GM23338 (cell line): ENCODE results near the gene MYO9B. TPM values are rescaled to one million over a fixed set of nuclear protein-coding genes. Genes with fewer than 3 reads are reported as not detected.

ENCODE experiments used
- ATAC-seq: fragments of 200-7000 bp; cut with Tn5 transposase; 3 replicates; pipeline ENCODE4 v1.9.1; 2020
- DNase-seq: peaks from one replicate; pipeline ENCODE4 v3.0.0-alpha.2; 2015; ENCODE audit warnings: low spot score
- H2AFZ ChIP-seq: fragments of 200-600 bp; sonication (generic); 2 replicates; pipeline ENCODE4 v1.8.0; 2016; ENCODE audit warnings: antibody characterized with exemption, mild to moderate bottlenecking, moderate library complexity
- H3F3A ChIP-seq: fragments of 200-600 bp; sonication (generic); replicated peaks from 2 replicates; pipeline ENCODE4 v1.8.0; 2017; ENCODE audit warnings: antibody characterized with exemption, mixed run types, low read depth
- H3K27ac ChIP-seq: fragments of 200-600 bp; sonication (generic); 2 replicates; pipeline ENCODE4 v1.6.1; 2016; ENCODE audit warnings: low read depth
- H3K27me3 ChIP-seq: fragments of 200-600 bp; sonication (generic); 2 replicates; pipeline ENCODE4 v1.8.0; 2016; ENCODE audit warnings: mild to moderate bottlenecking, mixed run types, moderate library complexity; ENCODE audit not compliant: insufficient read depth
- H3K36me3 ChIP-seq: fragments of 200-600 bp; sonication (generic); 2 replicates; pipeline ENCODE4 v1.8.0; 2016; ENCODE audit warnings: mild to moderate bottlenecking; ENCODE audit not compliant: insufficient read depth
- H3K4me1 ChIP-seq: fragments of 200-600 bp; sonication (generic); 2 replicates; pipeline ENCODE4 v1.8.0; 2016; ENCODE audit warnings: mild to moderate bottlenecking, moderate library complexity; ENCODE audit not compliant: insufficient read depth
- H3K4me2 ChIP-seq: fragments of 200-600 bp; sonication (generic); 2 replicates; pipeline ENCODE4 v1.7.1; 2017; ENCODE audit warnings: mixed run types
- H3K4me3 ChIP-seq: fragments of 200-600 bp; sonication (generic); 2 replicates; pipeline ENCODE4 v1.6.1; 2016; ENCODE audit warnings: mixed run types
- H3K79me2 ChIP-seq: fragments of 200-600 bp; sonication (generic); replicated peaks from 2 replicates; pipeline ENCODE4 v1.8.0; 2017; ENCODE audit warnings: mild to moderate bottlenecking; ENCODE audit not compliant: insufficient read depth
- H3K9me2 ChIP-seq: fragments of 200-600 bp; sonication (generic); 2 replicates; pipeline ENCODE4 v1.8.0; 2017; ENCODE audit not compliant: insufficient read depth
- H4K20me1 ChIP-seq: fragments of 200-600 bp; sonication (generic); replicated peaks from 2 replicates; pipeline ENCODE4 v1.8.0; 2017; ENCODE audit warnings: mild to moderate bottlenecking; ENCODE audit not compliant: insufficient read depth
- H3K27ac Mint-ChIP-seq: 2 replicates; pipeline ENCODE4 v1.8.0; 2020; ENCODE audit warnings: inconsistent platforms, mild to moderate bottlenecking, moderate library complexity, mixed read lengths
- H3K27me3 Mint-ChIP-seq: 3 replicates; pipeline ENCODE4 v1.8.0; 2022; ENCODE audit warnings: low read depth, mild to moderate bottlenecking, moderate library complexity, mixed read lengths, inconsistent platforms; ENCODE audit not compliant: insufficient read depth, poor library complexity
- H3K36me3 Mint-ChIP-seq: 3 replicates; pipeline ENCODE4 v1.8.0; 2021; ENCODE audit warnings: low read depth, mild to moderate bottlenecking, inconsistent platforms, moderate library complexity, mixed read lengths
- H3K4me1 Mint-ChIP-seq: 3 replicates; pipeline ENCODE4 v1.8.0; 2020; ENCODE audit warnings: mild to moderate bottlenecking, inconsistent platforms, mixed read lengths
- H3K4me3 Mint-ChIP-seq: 3 replicates; pipeline ENCODE4 v1.8.0; 2021; ENCODE audit warnings: moderate library complexity, mild to moderate bottlenecking, inconsistent platforms, mixed read lengths
- H3K9me3 Mint-ChIP-seq: 3 replicates; pipeline ENCODE4 v1.8.0; 2020; ENCODE audit warnings: moderate library complexity, mild to moderate bottlenecking, inconsistent platforms, mixed read lengths
- CREB1 ChIP-seq: fragments of 250-450 bp; sonication (Bioruptor Pico); IDR thresholded peaks from 2 replicates; pipeline ENCODE4 v1.5.0; 2020; ENCODE audit warnings: low read depth, mild to moderate bottlenecking, moderate library complexity
- STAT1 ChIP-seq: IDR thresholded peaks from one replicate; pipeline ENCODE4 v1.6.1; 2016; ENCODE audit warnings: antibody characterized with exemption; ENCODE audit not compliant: unreplicated experiment
- ZNF114 ChIP-seq: fragments of 250-450 bp; sonication (Bioruptor Pico); IDR thresholded peaks from 2 replicates; pipeline ENCODE4 v1.5.0; 2020; ENCODE audit warnings: mild to moderate bottlenecking, moderate library complexity
- ZNF331 ChIP-seq: fragments of 250-450 bp; sonication (Bioruptor Pico); IDR thresholded peaks from 2 replicates; pipeline ENCODE4 v1.5.0; 2020; ENCODE audit warnings: low read depth, mild to moderate bottlenecking, moderate library complexity
- ZNF462 ChIP-seq: fragments of 250-450 bp; sonication (Bioruptor Pico); IDR thresholded peaks from 2 replicates; pipeline ENCODE4 v1.5.0; 2020; ENCODE audit warnings: mild to moderate bottlenecking, moderate library complexity
- polyA plus RNA-seq: library from polyadenylated mRNA; unstranded; fragments of >200 nt; fragmentation: Nextera tagmentation; extraction: Ambion mirVana; gene quantifications from 2 replicates; pipeline ENCODE4 v1.2.1, GENCODE V29; 2016
- total RNA-seq: library from RNA; depleted of rRNA; stranded (reverse); fragments of >200 nt; shearing (Covaris generic); gene quantifications from 2 replicates; pipeline ENCODE4 v1.2.3, GENCODE V29; 2014
- TF ChIP-seq, protein P1 (sequence below): IDR thresholded peaks from one replicate; pipeline ENCODE4 v1.6.1; 2018; ENCODE audit warnings: antibody characterized with exemption; ENCODE audit not compliant: unreplicated experiment
- TF ChIP-seq, protein P2 (sequence below): IDR thresholded peaks from 2 replicates; pipeline ENCODE4 v1.6.1; 2016; ENCODE audit warnings: antibody characterized with exemption

The MYO9B gene
- total and polyA plus RNA-seq, 2 experiments from 2014 or later = 28.7 to 61.3 TPM

DNA sequence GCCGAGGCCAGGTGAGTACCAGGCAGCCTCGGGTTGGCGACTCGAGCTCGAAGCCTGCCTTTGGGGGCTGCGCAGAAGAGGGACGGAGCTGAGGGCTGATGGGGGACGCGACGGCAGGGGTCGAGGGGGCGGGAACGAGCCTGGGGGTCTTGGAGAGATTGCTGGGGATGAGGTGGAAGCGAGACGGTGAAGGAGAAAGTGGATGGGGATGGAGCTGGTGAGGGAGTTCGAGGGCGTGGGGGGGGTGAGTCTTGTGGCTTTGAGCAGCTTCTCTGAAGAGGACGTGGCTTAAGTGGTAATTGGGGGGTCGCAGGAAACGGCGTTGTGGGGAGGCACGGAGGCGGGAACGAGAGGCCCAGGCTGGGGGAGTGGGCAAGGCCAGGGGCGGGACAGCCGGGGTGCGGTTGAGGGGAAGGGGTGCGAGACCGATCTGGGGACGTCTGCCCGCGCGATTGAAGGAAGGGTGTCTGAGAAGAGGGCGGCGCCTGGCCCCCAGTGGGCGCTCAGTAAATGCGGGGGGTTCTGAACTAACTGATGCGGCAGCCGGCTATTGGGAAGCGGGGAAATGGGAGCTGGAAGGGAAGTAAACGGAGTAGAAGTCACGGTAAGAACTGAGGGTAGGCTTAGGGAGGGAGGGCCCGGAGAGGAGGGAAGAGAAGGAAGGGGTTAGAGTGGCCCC is 426 bp downstream of the MYO9B start:
- DNase-seq (peak; percentile 82), ATAC-seq (peak; percentile 6)
- Histone ChIP-seq H2AFZ (peak overlapping the region; percentile 56), H3K4me2 (peak overlapping the region; percentile 91), H3K36me3 (0 out of 2 replicates have a peak, but pooled peaks cover 4% of the 10 kb centered on the region), H3K27me3 (no peaks in the 10 kb centered on the region), H3K9me2 (no peaks in the 10 kb centered on the region), H3F3A (peaks cover 3% of the 10 kb centered on the region; the same call in 1 of the 2 replicates), H3K79me2 (peaks cover 70% of the 10 kb centered on the region), H3K27ac (0 out of 2 replicates have a peak overlapping the region, but pooled peaks have one; percentile 72), H4K20me1 (peaks cover 49% of the 10 kb centered on the region), H3K4me1 (peaks cover 15% of the 10 kb centered on the region; the same call in 1 of the 2 replicates), H3K4me3 (peak overlapping the region; percentile 91)
- Mint-ChIP-seq H3K4me1 (peaks cover 50% of the 10 kb centered on the region), H3K36me3 (peaks cover 27% of the 10 kb centered on the region), H3K4me3 (peak overlapping the region; percentile 94), H3K9me3 (no peaks in the 10 kb centered on the region), H3K27ac (peak overlapping the region; percentile 90), H3K27me3 (peaks cover 18% of the 10 kb centered on the region)
- TF ChIP-seq, protein P1, sequence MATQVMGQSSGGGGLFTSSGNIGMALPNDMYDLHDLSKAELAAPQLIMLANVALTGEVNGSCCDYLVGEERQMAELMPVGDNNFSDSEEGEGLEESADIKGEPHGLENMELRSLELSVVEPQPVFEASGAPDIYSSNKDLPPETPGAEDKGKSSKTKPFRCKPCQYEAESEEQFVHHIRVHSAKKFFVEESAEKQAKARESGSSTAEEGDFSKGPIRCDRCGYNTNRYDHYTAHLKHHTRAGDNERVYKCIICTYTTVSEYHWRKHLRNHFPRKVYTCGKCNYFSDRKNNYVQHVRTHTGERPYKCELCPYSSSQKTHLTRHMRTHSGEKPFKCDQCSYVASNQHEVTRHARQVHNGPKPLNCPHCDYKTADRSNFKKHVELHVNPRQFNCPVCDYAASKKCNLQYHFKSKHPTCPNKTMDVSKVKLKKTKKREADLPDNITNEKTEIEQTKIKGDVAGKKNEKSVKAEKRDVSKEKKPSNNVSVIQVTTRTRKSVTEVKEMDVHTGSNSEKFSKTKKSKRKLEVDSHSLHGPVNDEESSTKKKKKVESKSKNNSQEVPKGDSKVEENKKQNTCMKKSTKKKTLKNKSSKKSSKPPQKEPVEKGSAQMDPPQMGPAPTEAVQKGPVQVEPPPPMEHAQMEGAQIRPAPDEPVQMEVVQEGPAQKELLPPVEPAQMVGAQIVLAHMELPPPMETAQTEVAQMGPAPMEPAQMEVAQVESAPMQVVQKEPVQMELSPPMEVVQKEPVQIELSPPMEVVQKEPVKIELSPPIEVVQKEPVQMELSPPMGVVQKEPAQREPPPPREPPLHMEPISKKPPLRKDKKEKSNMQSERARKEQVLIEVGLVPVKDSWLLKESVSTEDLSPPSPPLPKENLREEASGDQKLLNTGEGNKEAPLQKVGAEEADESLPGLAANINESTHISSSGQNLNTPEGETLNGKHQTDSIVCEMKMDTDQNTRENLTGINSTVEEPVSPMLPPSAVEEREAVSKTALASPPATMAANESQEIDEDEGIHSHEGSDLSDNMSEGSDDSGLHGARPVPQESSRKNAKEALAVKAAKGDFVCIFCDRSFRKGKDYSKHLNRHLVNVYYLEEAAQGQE = no peak
- TF ChIP-seq CREB1 = 0 out of 2 replicates have a peak, but pooled peaks have one; percentile 14

DNA sequence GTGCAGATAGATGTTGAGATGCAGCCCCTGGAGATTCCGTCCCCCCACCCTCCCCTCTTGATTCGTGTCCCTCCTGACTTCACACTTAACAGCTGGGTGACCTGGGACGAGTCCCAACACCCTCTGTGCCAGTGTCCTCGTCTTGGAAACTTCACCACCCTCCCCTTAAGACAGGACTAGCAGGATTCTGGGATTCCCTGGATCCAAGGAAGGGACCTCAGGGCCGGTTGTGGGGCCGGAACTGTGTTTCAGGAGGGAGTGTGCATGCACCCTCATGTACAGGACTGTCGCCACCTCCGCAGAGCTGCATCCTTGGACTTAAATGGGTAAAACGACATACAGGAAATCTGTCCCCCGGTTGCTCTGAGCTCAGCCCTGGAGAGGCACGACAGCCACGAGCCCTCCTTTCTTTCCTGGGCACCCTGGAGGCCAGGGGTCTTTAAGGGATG is 990 bp downstream of the MYO9B start:
- peaks cover 22% of the 10 kb centered on the region for H3K36me3 Mint-ChIP-seq
- TF ChIP-seq STAT1 (no peak), ZNF114 (CRISPR knock-in tag) (no peak), ZNF462 (CRISPR knock-in tag) (no peak), ZNF331 (no peak)
- TF ChIP-seq, protein P2, sequence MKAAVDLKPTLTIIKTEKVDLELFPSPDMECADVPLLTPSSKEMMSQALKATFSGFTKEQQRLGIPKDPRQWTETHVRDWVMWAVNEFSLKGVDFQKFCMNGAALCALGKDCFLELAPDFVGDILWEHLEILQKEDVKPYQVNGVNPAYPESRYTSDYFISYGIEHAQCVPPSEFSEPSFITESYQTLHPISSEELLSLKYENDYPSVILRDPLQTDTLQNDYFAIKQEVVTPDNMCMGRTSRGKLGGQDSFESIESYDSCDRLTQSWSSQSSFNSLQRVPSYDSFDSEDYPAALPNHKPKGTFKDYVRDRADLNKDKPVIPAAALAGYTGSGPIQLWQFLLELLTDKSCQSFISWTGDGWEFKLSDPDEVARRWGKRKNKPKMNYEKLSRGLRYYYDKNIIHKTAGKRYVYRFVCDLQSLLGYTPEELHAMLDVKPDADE = no peak

More for the DNA sequence above, 990 bp downstream of the MYO9B start:
- peaks cover 3% of the 10 kb centered on the region; the same call in 1 of the 2 replicates for H3F3A ChIP-seq
- 0 out of 2 replicates have a peak, but pooled peaks cover 4% of the 10 kb centered on the region for H3K36me3 ChIP-seq
- H2AFZ ChIP-seq = no peak overlapping the region; the same call in 1 of the 2 replicates
- peaks cover 76% of the 10 kb centered on the region for H3K79me2 ChIP-seq
- Mint-ChIP-seq H3K27me3 (peaks cover 18% of the 10 kb centered on the region), H3K4me3 (peak overlapping the region; percentile 94), H3K9me3 (no peaks in the 10 kb centered on the region), H3K4me1 (peaks cover 50% of the 10 kb centered on the region), H3K27ac (no peak overlapping the region)
- H3K4me2 ChIP-seq = peak overlapping the region; percentile 91
- peak; percentile 17 for DNase-seq
- peaks cover 15% of the 10 kb centered on the region; the same call in 1 of the 2 replicates for H3K4me1 ChIP-seq
- no peak for ATAC-seq
- H3K4me3 ChIP-seq = peak overlapping the region; percentile 91
- H3K27ac ChIP-seq = no peak overlapping the region
- H3K9me2 ChIP-seq = no peaks in the 10 kb centered on the region
- no peaks in the 10 kb centered on the region for H3K27me3 ChIP-seq
- H4K20me1 ChIP-seq = peaks cover 51% of the 10 kb centered on the region
